Stimulated activated naive CD8-positive, alpha-beta T cell treated with anti-CD3 and anti-CD28 coated beads, Interleukin-15, Interleukin-2, amounts not matched to agents 100 ng/mL and 50 ng/mL, for 24 hours (primary cell): ENCODE data around the gene TMEM86B.
"Not testable (repeated sequence)": the region's sequence is repeated elsewhere in the genome, so short reads cannot be mapped to it uniquely, and the experiment has no call there.

Source experiments
- H3K27ac Mint-ChIP-seq: one replicate; pipeline ENCODE4 v1.8.0; 2021; ENCODE audit warnings: mild to moderate bottlenecking, mixed read lengths
- H3K27me3 Mint-ChIP-seq: one replicate; pipeline ENCODE4 v1.8.0; 2021; ENCODE audit warnings: mixed read lengths
- H3K36me3 Mint-ChIP-seq: one replicate; pipeline ENCODE4 v1.8.0; 2021; ENCODE audit warnings: low read depth, mixed read lengths
- H3K4me1 Mint-ChIP-seq: one replicate; pipeline ENCODE4 v1.8.0; 2021; ENCODE audit warnings: low read depth, mixed read lengths
- H3K4me3 Mint-ChIP-seq: one replicate; pipeline ENCODE4 v1.8.0; 2021; ENCODE audit warnings: mild to moderate bottlenecking, mixed read lengths
- H3K9me3 Mint-ChIP-seq: one replicate; pipeline ENCODE4 v1.8.0; 2021; ENCODE audit warnings: mixed read lengths

Gene TMEM86B

DNA sequence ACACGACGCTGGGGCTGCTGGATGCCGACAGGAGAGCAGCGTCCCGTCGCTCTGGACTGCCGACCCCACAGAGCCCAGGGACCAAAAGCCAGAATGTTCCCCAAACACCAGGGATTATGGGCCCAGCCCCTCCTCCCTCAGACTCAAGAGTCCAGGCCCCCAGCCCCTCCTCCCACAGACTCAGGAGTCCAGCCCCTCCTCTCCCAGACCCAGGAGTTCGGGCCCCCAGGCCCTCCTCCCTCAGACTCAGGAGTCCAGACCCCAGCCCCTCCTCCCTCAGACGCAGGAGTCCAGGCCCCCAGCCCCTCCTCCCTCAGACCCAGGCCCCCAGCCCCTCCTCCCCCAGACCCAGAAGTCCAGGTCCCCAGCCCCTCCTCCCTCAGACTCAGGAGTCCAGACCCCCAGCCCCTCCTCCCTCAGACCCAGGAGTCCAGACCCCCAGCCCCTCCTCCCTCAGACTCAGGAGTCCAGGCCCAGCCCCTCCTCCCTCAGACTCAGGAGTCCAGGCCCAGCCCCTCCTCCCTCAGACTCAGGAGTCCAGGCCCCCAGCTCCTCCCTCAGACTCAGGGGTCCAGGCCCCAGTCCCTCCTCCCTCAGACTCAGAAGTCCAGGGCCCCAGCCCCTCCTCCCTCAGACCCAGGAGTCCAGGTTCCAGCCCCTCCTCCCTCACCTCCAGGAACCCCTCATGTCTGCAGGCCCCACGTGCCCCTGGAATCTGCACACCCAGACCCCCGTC, 3.7 kb downstream of the TMEM86B start:
- not testable (repeated sequence) for H3K4me1 Mint-ChIP-seq
- H3K27ac Mint-ChIP-seq = peak overlapping the region; percentile 16

DNA sequence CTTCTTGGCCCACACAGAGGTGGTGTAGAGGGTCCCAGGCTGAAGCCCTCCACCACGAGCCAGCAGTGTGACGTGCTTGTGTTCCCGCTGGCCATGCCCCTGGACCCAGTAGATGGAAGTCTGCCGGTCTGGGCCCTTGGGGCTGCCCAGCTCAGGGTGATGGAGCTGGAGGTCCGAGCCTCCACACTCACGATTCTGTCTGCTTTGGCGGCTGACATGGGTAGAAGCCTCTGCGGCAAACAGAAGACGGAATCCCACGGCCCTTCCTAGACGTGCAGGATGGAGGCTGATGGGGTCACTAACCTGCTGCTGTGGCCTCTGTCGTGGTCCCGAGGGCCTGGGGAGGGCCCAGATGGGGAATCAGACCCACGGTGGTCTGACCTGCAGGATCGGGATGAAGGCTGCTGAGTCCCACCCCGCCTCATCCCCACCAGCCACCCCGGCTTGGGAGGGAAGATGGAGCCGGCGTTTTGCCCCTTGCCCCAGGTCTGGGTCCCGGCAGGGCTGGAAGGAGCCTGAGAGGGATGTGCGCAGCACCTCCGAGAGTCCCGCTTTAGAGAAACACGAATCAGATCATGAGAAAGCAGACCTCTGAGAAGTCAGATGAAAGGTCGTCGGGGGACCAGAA, 4.4 kb downstream of the TMEM86B start:
- Mint-ChIP-seq H3K27ac (no peak overlapping the region), H3K4me3 (no peak overlapping the region)

More for the DNA sequence above, 3.7 kb downstream of the TMEM86B start:
- not testable (repeated sequence) for H3K4me3 Mint-ChIP-seq, H3K27me3 Mint-ChIP-seq, H3K9me3 Mint-ChIP-seq
- peaks cover 42% of the 10 kb centered on the region for H3K36me3 Mint-ChIP-seq

GRCh38 chr19:55223291-55224037, 5.1 kb downstream of the TMEM86B start:
- peak overlapping the region; percentile 45 for H3K27ac Mint-ChIP-seq
- H3K27me3 Mint-ChIP-seq = no peaks in the 10 kb centered on the region
- no peak overlapping the region for H3K4me3 Mint-ChIP-seq

More for the DNA sequence above, 4.4 kb downstream of the TMEM86B start:
- no peaks in the 10 kb centered on the region for H3K9me3 Mint-ChIP-seq
- H3K4me1 Mint-ChIP-seq = peaks cover 5% of the 10 kb centered on the region
- H3K27me3 Mint-ChIP-seq = no peaks in the 10 kb centered on the region
- H3K36me3 Mint-ChIP-seq = peaks cover 42% of the 10 kb centered on the region

GRCh38 chr19:55220525-55220924, 8.0 kb downstream of the TMEM86B start:
- peaks cover 10% of the 10 kb centered on the region for H3K27me3 Mint-ChIP-seq
- no peak overlapping the region for H3K4me3 Mint-ChIP-seq
- peaks cover 20% of the 10 kb centered on the region for H3K4me1 Mint-ChIP-seq
- H3K36me3 Mint-ChIP-seq = peaks cover 25% of the 10 kb centered on the region
- H3K9me3 Mint-ChIP-seq = peaks cover 4% of the 10 kb centered on the region
- no peak overlapping the region for H3K27ac Mint-ChIP-seq

More at GRCh38 chr19:55223291-55224037, 5.1 kb downstream of the TMEM86B start:
- Mint-ChIP-seq H3K36me3 (peaks cover 42% of the 10 kb centered on the region), H3K9me3 (no peaks in the 10 kb centered on the region), H3K4me1 (peaks cover 5% of the 10 kb centered on the region)

- Mint-ChIP-seq H3K4me1 (peaks cover 18% of the 10 kb centered on the region), H3K9me3 (peaks cover 11% of the 10 kb centered on the region), H3K36me3 (peaks cover 21% of the 10 kb centered on the region), H3K4me3 (peak overlapping the region; percentile 66), H3K27me3 (peaks cover 23% of the 10 kb centered on the region), H3K27ac (peak overlapping the region; percentile 79)
These were observed 11.9 kb downstream of the TMEM86B start for GRCh38 chr19:55216461-55217198.

GRCh38 chr19:55213547-55213946, 15.0 kb downstream of the TMEM86B start:
- Mint-ChIP-seq H3K36me3 (peaks cover 5% of the 10 kb centered on the region), H3K9me3 (peaks cover 11% of the 10 kb centered on the region), H3K27me3 (peaks cover 30% of the 10 kb centered on the region), H3K4me1 (peaks cover 18% of the 10 kb centered on the region), H3K27ac (no peak overlapping the region), H3K4me3 (no peak overlapping the region)

- Mint-ChIP-seq H3K27ac (no peak overlapping the region), H3K4me1 (peaks cover 13% of the 10 kb centered on the region), H3K9me3 (peaks cover 11% of the 10 kb centered on the region), H3K27me3 (peaks cover 30% of the 10 kb centered on the region), H3K36me3 (peaks cover 5% of the 10 kb centered on the region), H3K4me3 (no peak overlapping the region)
These were observed 16.1 kb downstream of the TMEM86B start for GRCh38 chr19:55212447-55212846.

GRCh38 chr19:55209693-55210472, 18.7 kb downstream of the TMEM86B start:
- peaks cover 7% of the 10 kb centered on the region for H3K9me3 Mint-ChIP-seq
- no peak overlapping the region for H3K27ac Mint-ChIP-seq
- peaks cover 4% of the 10 kb centered on the region for H3K4me1 Mint-ChIP-seq
- H3K36me3 Mint-ChIP-seq = peaks cover 5% of the 10 kb centered on the region
- peaks cover 24% of the 10 kb centered on the region for H3K27me3 Mint-ChIP-seq
- H3K4me3 Mint-ChIP-seq = no peak overlapping the region

GRCh38 chr19:55208880-55209692, 19.5 kb downstream of the TMEM86B start, which contains the start of gene PTPRH:
PTPRH (minus strand) TSS chr19:55209501; CDS start chr19:55209433, 68 bp downstream.
- Mint-ChIP-seq H3K27ac (no peak within 1 kb of the TSS), H3K4me1 (peaks cover 4% of the 10 kb centered on the region), H3K27me3 (peaks cover 26% of the 10 kb centered on the region), H3K9me3 (peaks cover 7% of the 10 kb centered on the region), H3K36me3 (peaks cover 5% of the 10 kb centered on the region), H3K4me3 (no peak within 1 kb of the TSS)

DNA sequence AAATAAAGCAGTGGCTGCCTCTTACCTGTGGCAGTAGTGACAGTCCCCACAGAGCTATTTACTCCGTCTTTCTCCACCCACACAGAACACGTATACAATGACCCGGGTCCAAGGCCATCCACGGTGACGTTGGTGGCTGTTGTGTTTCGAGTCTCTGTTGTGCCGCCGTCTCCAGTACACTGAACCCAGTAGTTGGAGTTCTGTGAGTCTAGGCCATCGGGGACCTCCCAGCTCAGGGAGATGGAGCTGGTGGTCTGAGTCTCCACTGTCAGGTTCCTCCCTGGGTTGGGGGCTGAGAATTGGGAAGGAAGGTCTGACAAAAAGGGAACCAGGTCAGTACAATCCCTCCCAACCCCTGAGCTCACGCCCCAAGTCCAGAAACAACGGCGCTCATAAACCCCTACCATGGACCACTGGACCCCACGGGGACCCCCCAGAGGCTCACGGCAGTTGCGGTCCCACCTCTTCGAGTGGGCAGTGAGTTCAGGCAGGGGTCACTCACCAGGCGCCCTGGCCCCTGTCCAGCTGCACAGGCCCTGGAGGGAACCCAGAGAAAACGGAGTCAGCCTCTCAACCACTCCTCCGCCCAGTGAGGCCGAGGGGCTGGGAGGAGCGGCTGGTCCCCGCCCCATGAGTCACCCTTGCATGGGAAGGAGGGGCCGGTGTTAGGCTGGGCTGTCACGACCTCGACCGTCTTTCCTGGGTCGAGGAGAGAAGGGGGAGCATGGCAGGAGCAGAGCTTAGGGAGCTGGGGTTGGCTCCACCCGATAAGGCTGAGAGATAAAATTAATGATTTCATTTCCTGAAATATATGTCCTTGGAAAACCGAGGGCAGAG, 21.7 kb downstream of the TMEM86B start:
- no peak overlapping the region for H3K27ac Mint-ChIP-seq
- peaks cover 4% of the 10 kb centered on the region for H3K4me1 Mint-ChIP-seq
- H3K4me3 Mint-ChIP-seq = no peak overlapping the region
- H3K9me3 Mint-ChIP-seq = no peaks in the 10 kb centered on the region
- no peaks in the 10 kb centered on the region for H3K36me3 Mint-ChIP-seq
- peaks cover 34% of the 10 kb centered on the region for H3K27me3 Mint-ChIP-seq

DNA sequence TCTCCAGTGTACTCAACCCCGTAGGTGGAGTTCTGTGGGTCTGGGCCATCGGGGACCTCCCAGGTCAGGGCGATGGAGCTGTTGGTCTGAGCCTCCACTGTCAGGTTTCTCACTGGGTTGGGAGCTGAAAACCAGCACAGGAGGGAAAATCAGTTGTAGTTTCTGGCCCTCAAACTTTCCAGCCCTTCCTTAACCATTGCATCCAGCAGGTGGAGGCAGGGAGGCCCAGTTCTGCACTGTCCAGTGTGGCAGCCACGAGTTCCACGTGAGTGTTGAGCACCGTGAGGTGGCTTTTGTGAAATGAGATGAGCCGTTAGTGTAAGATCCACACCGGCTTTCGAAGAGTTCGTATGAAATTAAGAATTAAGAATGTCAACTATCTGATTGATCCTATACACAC, 26.4 kb downstream of the TMEM86B start:
- not testable (repeated sequence) for H3K9me3 Mint-ChIP-seq, H3K4me1 Mint-ChIP-seq, H3K4me3 Mint-ChIP-seq, H3K27ac Mint-ChIP-seq, H3K36me3 Mint-ChIP-seq
- H3K27me3 Mint-ChIP-seq = peaks cover 36% of the 10 kb centered on the region

DNA sequence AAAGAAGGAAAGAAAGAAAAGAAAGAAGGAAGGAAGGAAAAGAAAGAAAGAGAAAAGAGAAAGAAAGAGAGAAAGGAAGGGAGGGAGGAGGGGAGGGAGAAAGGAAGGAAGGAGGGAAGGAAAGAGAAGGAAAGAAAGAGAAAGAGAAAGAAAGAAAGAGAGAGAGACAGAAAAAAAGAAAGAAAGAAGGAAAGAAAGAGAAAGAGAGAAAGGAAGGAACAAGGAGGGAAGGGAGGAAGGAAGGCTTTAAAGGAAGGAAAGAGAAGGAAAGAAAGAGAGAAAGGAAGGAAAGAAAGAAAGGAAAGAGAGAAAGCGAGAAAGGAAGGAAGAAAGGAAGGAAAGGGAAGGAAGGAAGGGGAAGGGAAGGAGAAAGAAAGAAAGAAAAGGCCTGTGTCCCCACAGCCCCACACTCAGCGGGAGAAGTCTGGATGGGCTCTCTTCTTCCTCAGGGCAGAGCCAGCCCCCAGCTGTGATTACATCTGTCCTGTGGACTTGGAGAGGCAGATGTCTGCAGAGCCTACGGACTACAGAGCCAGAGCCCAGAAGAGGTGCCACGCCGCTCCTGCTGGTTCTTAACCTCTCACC, 28.9 kb downstream of the TMEM86B start:
- H3K9me3 Mint-ChIP-seq = no peaks in the 10 kb centered on the region
- H3K4me3 Mint-ChIP-seq = no peak overlapping the region
- no peaks in the 10 kb centered on the region for H3K4me1 Mint-ChIP-seq
- no peak overlapping the region for H3K27ac Mint-ChIP-seq
- H3K27me3 Mint-ChIP-seq = peaks cover 27% of the 10 kb centered on the region
- no peaks in the 10 kb centered on the region for H3K36me3 Mint-ChIP-seq
